ENCODE measurements around the gene MYO9A. TPM values are rescaled to one million over a fixed set of nuclear protein-coding genes. Genes with fewer than 3 reads are reported as not detected.

MYO9A gene
- total RNA-seq, 1 donor from 2014 or later: 111 TPM

DNA sequence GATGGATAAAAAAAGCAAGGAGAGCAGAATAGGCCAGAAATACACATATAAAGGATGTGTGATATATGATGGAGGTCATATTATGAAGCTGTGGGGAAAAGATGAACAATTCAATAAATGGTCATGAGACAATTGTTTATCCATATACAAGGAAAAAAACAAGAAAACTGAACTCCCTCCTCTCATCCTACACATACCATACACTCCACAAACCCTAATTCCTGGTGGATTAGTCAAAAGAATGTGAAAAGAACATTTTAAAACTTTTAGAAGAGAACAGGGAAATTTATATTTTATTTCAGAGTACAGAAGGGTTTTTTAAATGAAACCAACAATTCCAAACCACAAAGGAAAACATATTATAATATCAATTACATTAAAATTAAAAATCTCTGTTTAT, 342.1 kb downstream of the MYO9A start:
- peaks cover 2% of the 10 kb centered on the region for H3K27me3 Mint-ChIP-seq (ENCODE audit: unreplicated experiment)
- peaks cover 10% of the 10 kb centered on the region for H3K36me3 Mint-ChIP-seq (ENCODE audit: unreplicated experiment)
- H3K9me3 Mint-ChIP-seq (ENCODE audit: unreplicated experiment): peaks cover 2% of the 10 kb centered on the region
- TF ChIP-seq, protein P1, sequence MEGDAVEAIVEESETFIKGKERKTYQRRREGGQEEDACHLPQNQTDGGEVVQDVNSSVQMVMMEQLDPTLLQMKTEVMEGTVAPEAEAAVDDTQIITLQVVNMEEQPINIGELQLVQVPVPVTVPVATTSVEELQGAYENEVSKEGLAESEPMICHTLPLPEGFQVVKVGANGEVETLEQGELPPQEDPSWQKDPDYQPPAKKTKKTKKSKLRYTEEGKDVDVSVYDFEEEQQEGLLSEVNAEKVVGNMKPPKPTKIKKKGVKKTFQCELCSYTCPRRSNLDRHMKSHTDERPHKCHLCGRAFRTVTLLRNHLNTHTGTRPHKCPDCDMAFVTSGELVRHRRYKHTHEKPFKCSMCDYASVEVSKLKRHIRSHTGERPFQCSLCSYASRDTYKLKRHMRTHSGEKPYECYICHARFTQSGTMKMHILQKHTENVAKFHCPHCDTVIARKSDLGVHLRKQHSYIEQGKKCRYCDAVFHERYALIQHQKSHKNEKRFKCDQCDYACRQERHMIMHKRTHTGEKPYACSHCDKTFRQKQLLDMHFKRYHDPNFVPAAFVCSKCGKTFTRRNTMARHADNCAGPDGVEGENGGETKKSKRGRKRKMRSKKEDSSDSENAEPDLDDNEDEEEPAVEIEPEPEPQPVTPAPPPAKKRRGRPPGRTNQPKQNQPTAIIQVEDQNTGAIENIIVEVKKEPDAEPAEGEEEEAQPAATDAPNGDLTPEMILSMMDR (IDR thresholded peaks at IDR 0.05; ENCODE audit: partially characterized antibody, unreplicated experiment): no peak
- DNase-seq: no peak
- no peak overlapping the region for H3K4me3 Mint-ChIP-seq (ENCODE audit: unreplicated experiment)
- H3K4me1 Mint-ChIP-seq (ENCODE audit: low read depth, unreplicated experiment): peaks cover 41% of the 10 kb centered on the region
- H3K27ac Mint-ChIP-seq (ENCODE audit: unreplicated experiment): no peak overlapping the region

DNA sequence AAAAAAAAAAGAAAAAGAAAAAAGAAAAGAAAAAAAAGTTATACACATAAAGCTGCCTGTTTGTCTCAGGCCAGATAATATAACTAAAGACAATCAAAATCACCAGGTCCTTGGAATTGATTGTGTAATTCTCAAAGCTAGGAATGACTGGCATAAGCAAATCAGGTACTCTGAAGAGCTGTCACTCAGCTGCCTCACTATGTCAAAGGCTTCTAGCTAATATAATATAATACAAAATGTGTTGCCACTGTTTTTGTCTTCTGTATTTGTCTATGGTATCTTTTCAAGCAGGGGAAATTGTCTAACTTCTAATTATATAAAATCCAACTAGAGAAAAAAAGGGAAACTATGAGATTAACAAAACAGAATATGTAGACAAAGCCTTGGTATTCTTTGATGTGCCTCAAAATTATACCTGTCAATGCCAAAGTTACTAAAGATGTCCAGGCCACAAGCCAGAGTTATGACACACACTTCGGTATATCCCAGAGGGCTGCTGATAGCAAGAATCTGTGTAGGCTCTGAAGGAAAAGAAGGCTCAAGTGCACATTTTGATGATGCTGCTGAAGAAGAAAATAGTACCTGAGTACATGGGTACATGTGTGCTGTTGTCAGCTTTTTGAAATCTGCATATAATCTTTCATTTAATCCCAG, 344.6 kb downstream of the MYO9A start:
- Mint-ChIP-seq H3K4me1 (ENCODE audit: low read depth, unreplicated experiment) (peaks cover 24% of the 10 kb centered on the region), H3K27me3 (ENCODE audit: unreplicated experiment) (peaks cover 2% of the 10 kb centered on the region), H3K9me3 (ENCODE audit: unreplicated experiment) (peaks cover under 1% of the 10 kb centered on the region), H3K27ac (ENCODE audit: unreplicated experiment) (no peak overlapping the region), H3K36me3 (ENCODE audit: unreplicated experiment) (peaks cover 15% of the 10 kb centered on the region), H3K4me3 (ENCODE audit: unreplicated experiment) (no peak overlapping the region)
- TF ChIP-seq, protein P1 (IDR thresholded peaks at IDR 0.05; ENCODE audit: partially characterized antibody, unreplicated experiment): no peak
- DNase-seq: no peak

Other genes with a start within 250 kb of the MYO9A start
- 6.3 TPM for gene SENP8, start 253 bp upstream of the MYO9A start, total RNA-seq (ENCODE audit: unreplicated experiment)
- gene GRAMD2A, start 79.6 kb upstream of the MYO9A start, total RNA-seq (ENCODE audit: unreplicated experiment): not detected
- 949 TPM for gene PKM, start 113.0 kb upstream of the MYO9A start, total RNA-seq (ENCODE audit: unreplicated experiment)
- 193 TPM for gene PARP6, start 154.4 kb upstream of the MYO9A start, total RNA-seq (ENCODE audit: unreplicated experiment)
- 4.1 TPM for gene CELF6, start 202.0 kb upstream of the MYO9A start, total RNA-seq (ENCODE audit: unreplicated experiment)